Neural cell (in vitro differentiated cells): ENCODE data around the gene ADAMTS19. TPM values are rescaled to one million over a fixed set of nuclear protein-coding genes. Genes with fewer than 3 reads are reported as not detected.

ENCODE experiments used
- H2AFZ ChIP-seq: fragments of 200-600, 300-800 bp; sonication (generic), shearing (Covaris generic); 2 replicates; pipeline ENCODE4 v1.6.0; 2014; ENCODE audit warnings: low read depth, mild to moderate bottlenecking, antibody characterized with exemption, low read length, moderate library complexity
- H3F3A ChIP-seq: fragments of 200-600 bp; shearing (Covaris generic); 2 replicates; pipeline ENCODE4 v1.6.1; 2016; ENCODE audit warnings: mild to moderate bottlenecking, moderate library complexity, mixed read lengths, antibody characterized with exemption, low read length; ENCODE audit not compliant: insufficient read depth, poor library complexity, severe bottlenecking
- H3K27ac ChIP-seq: fragments of 200-600, 300-800 bp; sonication (generic), shearing (Covaris generic); 2 replicates; pipeline ENCODE4 v1.5.1; 2014; ENCODE audit warnings: mild to moderate bottlenecking, low read length, moderate library complexity
- H3K27me3 ChIP-seq: fragments of 300-800, 200-600 bp; sonication (generic), shearing (Covaris generic); 2 replicates; pipeline ENCODE4 v1.6.0; 2014; ENCODE audit warnings: mild to moderate bottlenecking, low read depth, low read length, moderate library complexity; ENCODE audit not compliant: insufficient read depth
- H3K36me3 ChIP-seq: fragments of 300-800, 200-600 bp; sonication (generic), shearing (Covaris generic); 2 replicates; pipeline ENCODE4 v1.5.1; 2014; ENCODE audit warnings: mild to moderate bottlenecking, antibody characterized with exemption, low read length, moderate library complexity; ENCODE audit not compliant: insufficient read depth
- H3K4me2 ChIP-seq: fragments of 300-800, 200-600 bp; sonication (generic), shearing (Covaris generic); 2 replicates; pipeline ENCODE4 v1.6.0; 2014; ENCODE audit warnings: mild to moderate bottlenecking, low read length
- H3K4me3 ChIP-seq: fragments of 300-800, 200-600 bp; sonication (generic), shearing (Covaris generic); 2 replicates; pipeline ENCODE4 v1.5.1; 2014; ENCODE audit warnings: mild to moderate bottlenecking, low read length, moderate library complexity
- H3K79me2 ChIP-seq: fragments of 200-600 bp; shearing (Covaris generic); replicated peaks from 2 replicates; pipeline ENCODE4 v1.6.0; 2014; ENCODE audit warnings: mild to moderate bottlenecking, low read length, moderate library complexity; ENCODE audit not compliant: insufficient read depth
- H3K9ac ChIP-seq: fragments of 300-800, 200-600 bp; sonication (generic), shearing (Covaris generic); 2 replicates; pipeline ENCODE4 v1.6.1; 2016; ENCODE audit warnings: mild to moderate bottlenecking, low read length, mixed read lengths
- H3K9me2 ChIP-seq: fragments of 200-600 bp; shearing (Covaris generic); 2 replicates; pipeline ENCODE4 v1.6.1; 2016; ENCODE audit warnings: mild to moderate bottlenecking, low read length, mixed read lengths; ENCODE audit not compliant: insufficient read depth
- H3K9me3 ChIP-seq: fragments of 200-600, 300-800 bp; sonication (generic), shearing (Covaris generic); 2 replicates; pipeline ENCODE4 v1.6.1; 2016; ENCODE audit warnings: mild to moderate bottlenecking, mixed run types, low read length, moderate library complexity, mixed read lengths
- H4K20me1 ChIP-seq: fragments of 200-600 bp; shearing (Covaris generic); 2 replicates; pipeline ENCODE4 v1.6.1; 2016; ENCODE audit warnings: mild to moderate bottlenecking, mixed run types; ENCODE audit not compliant: insufficient read depth
- EP300 ChIP-seq: fragments of 450-650 bp; conservative IDR thresholded peaks from 2 replicates; pipeline ENCODE4 v1.6.1; 2014; ENCODE audit warnings: antibody characterized with exemption, mild to moderate bottlenecking, moderate library complexity; ENCODE audit not compliant: poor library complexity, severe bottlenecking
- EZH2 ChIP-seq: fragments of 200-600, 300-800 bp; shearing (Covaris generic), sonication (generic); IDR thresholded peaks from 2 replicates; pipeline ENCODE4 v1.6.1; 2014; ENCODE audit warnings: antibody characterized with exemption, low read length, borderline replicate concordance, mild to moderate bottlenecking; ENCODE audit not compliant: insufficient read depth, poor library complexity, severe bottlenecking
- MXI1 ChIP-seq: fragments of 450-650 bp; conservative IDR thresholded peaks from 2 replicates; pipeline ENCODE4 v1.6.1; 2014; ENCODE audit warnings: antibody characterized with exemption, mild to moderate bottlenecking; ENCODE audit not compliant: poor library complexity, severe bottlenecking
- POLR2AphosphoS5 ChIP-seq: IDR thresholded peaks from 2 replicates; pipeline ENCODE4 v1.6.1; 2012
- RAD21 ChIP-seq: fragments of 450-650 bp; conservative IDR thresholded peaks from 2 replicates; pipeline ENCODE4 v1.6.1; 2014; ENCODE audit warnings: antibody characterized with exemption, mild to moderate bottlenecking, moderate library complexity
- SMC3 ChIP-seq: fragments of 450-650 bp; conservative IDR thresholded peaks from 2 replicates; pipeline ENCODE4 v1.6.1; 2014; ENCODE audit warnings: antibody characterized with exemption, mild to moderate bottlenecking, moderate library complexity; ENCODE audit not compliant: poor library complexity
- TAF1 ChIP-seq: IDR thresholded peaks from 2 replicates; pipeline ENCODE4 v1.6.1; 2012; ENCODE audit warnings: low read depth
- polyA plus RNA-seq: library from polyadenylated mRNA; depleted of rRNA; stranded (reverse); fragments of >200 nt; gene quantifications from 2 replicates; pipeline ENCODE4 v1.2.3, GENCODE V29; 2014
- TF ChIP-seq, protein P1 (sequence below): fragments of 450-650 bp; IDR thresholded peaks from 2 replicates; pipeline ENCODE4 v1.5.1; 2014; ENCODE audit warnings: antibody characterized with exemption, mild to moderate bottlenecking, moderate library complexity; ENCODE audit not compliant: poor library complexity, severe bottlenecking
- TF ChIP-seq, protein P2 (sequence below): IDR thresholded peaks from 2 replicates; pipeline ENCODE4 v1.6.1; 2012; ENCODE audit warnings: borderline replicate concordance

The ADAMTS19 gene
- polyA plus RNA-seq, 1 donor from 2014 or later = 0.12 TPM

DNA sequence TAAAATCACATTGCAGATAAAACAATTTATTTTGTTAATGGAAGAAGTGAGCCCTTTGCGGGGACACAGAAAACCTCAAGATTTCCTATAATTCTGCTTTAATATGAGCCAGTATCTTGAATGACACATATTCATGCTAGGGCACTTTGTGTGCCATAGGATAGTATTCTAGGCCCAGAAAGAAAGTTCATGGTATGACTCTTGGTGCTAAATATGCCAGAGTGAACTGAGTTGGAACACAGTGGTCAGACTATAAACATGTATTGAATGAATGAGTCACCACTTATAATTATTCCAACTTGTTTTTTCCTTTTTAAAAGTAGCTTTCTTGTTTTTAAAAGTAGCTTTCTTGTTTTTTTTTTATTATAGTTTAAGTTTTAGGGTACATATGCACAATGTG, 46.0 kb downstream of the ADAMTS19 start:
- Histone ChIP-seq H3K4me3 (no peak overlapping the region), H2AFZ (no peak overlapping the region), H3F3A (no peaks in the 10 kb centered on the region), H3K27me3 (no peaks in the 10 kb centered on the region), H3K4me2 (no peak overlapping the region), H3K27ac (no peak overlapping the region), H4K20me1 (no peaks in the 10 kb centered on the region), H3K9ac (no peak overlapping the region), H3K36me3 (no peaks in the 10 kb centered on the region), H3K9me2 (no peaks in the 10 kb centered on the region), H3K9me3 (no peaks in the 10 kb centered on the region), H3K79me2 (no peaks in the 10 kb centered on the region)
- TF ChIP-seq EZH2 (no peak), MXI1 (no peak), POLR2AphosphoS5 (no peak)

DNA sequence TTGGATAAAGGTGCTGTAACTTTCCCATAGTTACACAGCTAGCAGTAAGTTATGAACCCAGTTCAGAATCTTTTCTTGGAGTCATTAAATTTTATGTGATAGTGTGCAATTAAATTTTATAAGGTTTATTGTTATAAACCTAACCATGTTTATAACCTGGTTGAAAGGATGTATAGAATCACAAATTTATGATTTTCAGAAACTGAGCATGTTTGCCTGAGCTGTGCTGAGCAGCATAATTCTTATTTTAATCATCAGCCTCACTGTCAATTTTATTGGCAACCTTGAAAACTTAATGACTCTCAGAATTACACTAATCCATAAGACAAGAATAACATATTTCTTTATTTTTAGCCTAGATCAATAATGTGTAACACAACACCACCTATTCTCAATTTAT, 46.9 kb downstream of the ADAMTS19 start:
- Histone ChIP-seq H3K9me2 (no peaks in the 10 kb centered on the region), H3K9me3 (no peaks in the 10 kb centered on the region), H3K27ac (no peak overlapping the region), H3K36me3 (no peaks in the 10 kb centered on the region), H3K4me2 (no peak overlapping the region), H2AFZ (no peak overlapping the region), H3K27me3 (no peaks in the 10 kb centered on the region), H3K9ac (no peak overlapping the region), H3K79me2 (no peaks in the 10 kb centered on the region), H3K4me3 (no peak overlapping the region), H4K20me1 (no peaks in the 10 kb centered on the region), H3F3A (no peaks in the 10 kb centered on the region)
- TF ChIP-seq, protein P1, sequence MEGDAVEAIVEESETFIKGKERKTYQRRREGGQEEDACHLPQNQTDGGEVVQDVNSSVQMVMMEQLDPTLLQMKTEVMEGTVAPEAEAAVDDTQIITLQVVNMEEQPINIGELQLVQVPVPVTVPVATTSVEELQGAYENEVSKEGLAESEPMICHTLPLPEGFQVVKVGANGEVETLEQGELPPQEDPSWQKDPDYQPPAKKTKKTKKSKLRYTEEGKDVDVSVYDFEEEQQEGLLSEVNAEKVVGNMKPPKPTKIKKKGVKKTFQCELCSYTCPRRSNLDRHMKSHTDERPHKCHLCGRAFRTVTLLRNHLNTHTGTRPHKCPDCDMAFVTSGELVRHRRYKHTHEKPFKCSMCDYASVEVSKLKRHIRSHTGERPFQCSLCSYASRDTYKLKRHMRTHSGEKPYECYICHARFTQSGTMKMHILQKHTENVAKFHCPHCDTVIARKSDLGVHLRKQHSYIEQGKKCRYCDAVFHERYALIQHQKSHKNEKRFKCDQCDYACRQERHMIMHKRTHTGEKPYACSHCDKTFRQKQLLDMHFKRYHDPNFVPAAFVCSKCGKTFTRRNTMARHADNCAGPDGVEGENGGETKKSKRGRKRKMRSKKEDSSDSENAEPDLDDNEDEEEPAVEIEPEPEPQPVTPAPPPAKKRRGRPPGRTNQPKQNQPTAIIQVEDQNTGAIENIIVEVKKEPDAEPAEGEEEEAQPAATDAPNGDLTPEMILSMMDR = no peak
- TF ChIP-seq RAD21 (no peak), TAF1 (no peak), MXI1 (no peak), POLR2AphosphoS5 (no peak), EP300 (no peak), EZH2 (no peak), SMC3 (no peak)
- TF ChIP-seq, protein P2, sequence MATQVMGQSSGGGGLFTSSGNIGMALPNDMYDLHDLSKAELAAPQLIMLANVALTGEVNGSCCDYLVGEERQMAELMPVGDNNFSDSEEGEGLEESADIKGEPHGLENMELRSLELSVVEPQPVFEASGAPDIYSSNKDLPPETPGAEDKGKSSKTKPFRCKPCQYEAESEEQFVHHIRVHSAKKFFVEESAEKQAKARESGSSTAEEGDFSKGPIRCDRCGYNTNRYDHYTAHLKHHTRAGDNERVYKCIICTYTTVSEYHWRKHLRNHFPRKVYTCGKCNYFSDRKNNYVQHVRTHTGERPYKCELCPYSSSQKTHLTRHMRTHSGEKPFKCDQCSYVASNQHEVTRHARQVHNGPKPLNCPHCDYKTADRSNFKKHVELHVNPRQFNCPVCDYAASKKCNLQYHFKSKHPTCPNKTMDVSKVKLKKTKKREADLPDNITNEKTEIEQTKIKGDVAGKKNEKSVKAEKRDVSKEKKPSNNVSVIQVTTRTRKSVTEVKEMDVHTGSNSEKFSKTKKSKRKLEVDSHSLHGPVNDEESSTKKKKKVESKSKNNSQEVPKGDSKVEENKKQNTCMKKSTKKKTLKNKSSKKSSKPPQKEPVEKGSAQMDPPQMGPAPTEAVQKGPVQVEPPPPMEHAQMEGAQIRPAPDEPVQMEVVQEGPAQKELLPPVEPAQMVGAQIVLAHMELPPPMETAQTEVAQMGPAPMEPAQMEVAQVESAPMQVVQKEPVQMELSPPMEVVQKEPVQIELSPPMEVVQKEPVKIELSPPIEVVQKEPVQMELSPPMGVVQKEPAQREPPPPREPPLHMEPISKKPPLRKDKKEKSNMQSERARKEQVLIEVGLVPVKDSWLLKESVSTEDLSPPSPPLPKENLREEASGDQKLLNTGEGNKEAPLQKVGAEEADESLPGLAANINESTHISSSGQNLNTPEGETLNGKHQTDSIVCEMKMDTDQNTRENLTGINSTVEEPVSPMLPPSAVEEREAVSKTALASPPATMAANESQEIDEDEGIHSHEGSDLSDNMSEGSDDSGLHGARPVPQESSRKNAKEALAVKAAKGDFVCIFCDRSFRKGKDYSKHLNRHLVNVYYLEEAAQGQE = no peak

DNA sequence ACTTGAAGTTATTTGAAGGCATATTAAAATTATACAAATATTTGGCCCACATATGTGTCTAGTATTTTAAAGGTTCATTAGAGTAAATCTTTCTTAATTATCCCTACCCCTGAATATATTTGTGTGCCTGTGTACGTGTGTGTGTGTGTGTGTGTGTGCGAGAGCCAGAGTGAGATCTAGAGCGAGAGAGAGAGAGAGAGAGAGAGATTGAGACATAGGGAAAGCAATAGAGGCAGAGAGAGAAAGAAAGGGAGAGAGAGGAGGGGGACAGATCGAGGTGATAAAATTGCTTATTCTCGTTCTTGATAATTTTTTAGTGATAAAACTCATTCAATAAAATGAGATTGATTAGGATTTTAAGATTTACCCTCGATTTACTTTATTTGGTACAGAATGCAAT, 47.4 kb downstream of the ADAMTS19 start:
- TF ChIP-seq SMC3 = no peak
- no peak for TF ChIP-seq EZH2
- no peak for TF ChIP-seq TAF1
- TF ChIP-seq POLR2AphosphoS5 = no peak
- TF ChIP-seq, protein P2 = no peak
- no peak for TF ChIP-seq MXI1
- Histone ChIP-seq H3K79me2 (no peaks in the 10 kb centered on the region), H3K9ac (no peak overlapping the region), H2AFZ (no peak overlapping the region), H3K9me3 (no peaks in the 10 kb centered on the region), H3K4me2 (no peak overlapping the region), H3K27ac (no peak overlapping the region), H4K20me1 (no peaks in the 10 kb centered on the region), H3F3A (no peaks in the 10 kb centered on the region), H3K4me3 (no peak overlapping the region), H3K9me2 (no peaks in the 10 kb centered on the region), H3K27me3 (no peaks in the 10 kb centered on the region), H3K36me3 (no peaks in the 10 kb centered on the region)
